NCI-H82 (cell line): ENCODE measurements around the gene EIF4ENIF1.
"Not testable (repeated sequence)": the region's sequence is repeated elsewhere in the genome, so short reads cannot be mapped to it uniquely, and the experiment has no call there.

Experiments
- DNase-seq: peaks from one replicate; lab custom pipeline; 2025; lab: John Stamatoyannopoulos, UW

EIF4ENIF1 gene

DNA sequence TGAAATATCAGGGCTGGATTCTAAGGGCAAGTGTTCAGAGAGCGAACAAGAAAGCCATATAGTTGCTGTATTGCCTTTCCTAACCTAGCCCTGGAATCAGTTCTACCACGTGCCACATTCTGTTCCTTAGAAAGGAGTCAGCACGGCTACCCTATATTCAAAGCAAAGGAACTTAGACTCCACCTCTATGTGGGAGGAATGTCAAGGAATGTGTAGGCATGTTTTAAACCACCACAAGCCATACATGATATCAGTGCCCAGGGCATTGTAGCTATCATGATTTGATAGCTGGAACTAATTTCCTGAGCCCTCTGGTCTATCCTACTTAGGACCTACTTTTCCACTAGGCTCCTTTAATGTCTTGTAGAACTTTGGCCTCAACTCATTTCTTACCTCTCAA is 2.5 kb upstream of the EIF4ENIF1 start:
- DNase-seq: no peak

DNA sequence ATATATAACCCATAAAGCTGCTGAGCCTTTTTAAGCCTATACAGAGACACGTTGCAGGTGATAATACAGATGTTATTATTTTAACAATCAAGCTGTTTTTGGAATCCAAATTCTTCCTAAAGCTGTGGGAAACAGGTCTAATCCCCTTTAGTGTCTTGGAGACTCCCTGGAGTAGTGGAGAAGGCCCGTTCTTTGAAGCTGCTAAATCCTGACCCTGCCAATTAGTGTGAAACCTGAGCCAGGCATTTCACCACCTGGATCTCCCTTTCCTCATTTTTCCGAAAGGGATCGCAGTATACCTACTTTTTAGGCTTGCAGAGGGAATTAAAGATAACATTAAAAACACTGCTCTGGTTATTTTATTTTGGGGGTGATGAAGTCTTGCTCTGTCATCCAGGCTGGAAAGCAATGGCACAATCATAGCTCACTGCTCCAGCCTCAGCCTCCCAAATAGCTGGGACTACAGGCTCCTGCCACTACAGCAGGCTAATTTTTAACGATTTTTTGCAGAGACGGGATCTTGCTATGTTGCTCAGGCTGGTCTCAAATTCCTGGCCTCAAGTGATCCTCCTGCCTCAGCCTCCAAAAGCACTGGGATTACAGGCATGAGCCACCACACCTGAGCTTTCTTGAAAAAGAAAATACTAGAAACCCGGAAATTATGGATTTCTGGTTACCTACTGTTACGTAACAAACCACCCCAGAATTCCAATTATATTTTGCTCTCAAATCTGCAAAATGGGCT is 1.7 kb upstream of the EIF4ENIF1 start:
- peak; percentile 59 for DNase-seq

- DNase-seq: peak; percentile 47
Observed at GRCh38 chr22:31490496-31490925, 869 bp upstream of the EIF4ENIF1 start.

DNA sequence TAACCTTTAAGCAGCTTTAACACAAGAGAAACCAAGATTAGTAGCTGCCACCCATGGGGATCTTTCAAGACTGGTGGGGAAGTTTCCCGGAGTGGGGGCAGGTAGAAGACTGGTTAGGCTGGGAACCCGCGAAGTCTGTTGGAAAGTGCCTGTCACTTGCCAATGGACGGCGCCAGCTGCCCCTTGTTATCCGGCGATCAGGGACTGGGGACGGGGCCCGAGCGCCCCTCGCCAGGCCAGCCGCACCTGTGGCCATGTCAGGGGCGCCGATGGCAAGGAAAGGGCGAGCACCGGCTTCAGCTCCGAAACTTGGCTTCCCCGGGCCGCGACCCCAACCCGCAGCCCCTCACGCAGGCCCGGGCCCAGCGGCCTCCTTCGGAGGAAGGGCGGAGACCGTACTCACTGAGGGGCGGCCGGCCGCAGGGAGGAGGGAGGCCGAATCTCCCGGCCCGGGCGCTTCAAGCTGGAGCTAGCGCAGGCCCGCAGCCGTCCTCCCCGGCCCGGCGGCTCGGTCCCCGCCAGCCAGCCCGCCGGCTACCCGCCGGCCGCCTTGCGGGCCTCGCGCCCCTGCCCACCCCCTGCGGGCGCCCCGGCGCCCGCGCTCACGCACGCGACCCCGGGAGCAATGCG is 539 bp downstream of the EIF4ENIF1 start:
- peak; percentile 40 for DNase-seq

- DNase-seq: no peak
Observed at GRCh38 chr22:31488346-31488883, 1.2 kb downstream of the EIF4ENIF1 start.

- DNase-seq: no peak
Observed at GRCh38 chr22:31486951-31487350, 2.7 kb downstream of the EIF4ENIF1 start.

DNA sequence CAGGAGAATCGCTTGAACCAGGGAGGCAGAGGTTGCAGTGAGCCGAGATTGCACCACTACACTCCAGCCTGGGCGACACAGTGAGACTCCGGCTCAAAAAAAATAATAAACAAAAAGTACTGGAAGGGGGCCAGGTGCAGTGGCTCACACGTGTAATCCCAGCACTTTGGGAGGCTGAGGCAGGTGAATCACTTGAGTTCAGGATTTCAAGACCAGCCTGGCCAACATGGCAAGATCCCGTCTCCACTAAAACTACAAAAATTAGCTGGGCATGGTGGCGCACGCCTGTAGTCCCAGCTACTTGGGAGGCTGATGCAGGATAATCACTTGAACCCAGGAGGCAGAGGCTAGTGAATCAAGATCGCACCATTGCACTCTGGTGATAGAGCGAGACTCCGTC is 3.3 kb downstream of the EIF4ENIF1 start:
- DNase-seq: not testable (repeated sequence)

GRCh38 chr22:31482470-31482869 is 7.2 kb downstream of the EIF4ENIF1 start:
- DNase-seq: not testable (repeated sequence)

DNA sequence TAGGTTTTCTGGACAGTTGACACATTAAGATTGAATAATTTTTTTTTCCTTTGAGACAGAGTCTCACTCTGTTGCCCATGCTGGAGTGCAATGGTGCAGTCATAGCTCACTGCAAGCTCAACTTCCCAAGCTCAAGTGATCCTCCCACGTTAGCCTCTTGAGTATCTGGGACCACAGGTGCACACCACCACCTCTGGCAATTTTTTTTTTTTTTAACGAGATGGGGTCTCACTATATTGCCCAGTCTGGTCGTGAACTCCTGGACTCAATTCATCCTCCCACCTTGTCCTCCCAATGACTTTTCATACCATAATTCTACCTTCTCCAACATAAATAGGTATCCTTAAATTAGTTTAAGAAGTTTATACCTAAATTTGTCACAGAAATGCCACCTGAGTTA is 8.5 kb downstream of the EIF4ENIF1 start:
- no peak for DNase-seq

- no peak for DNase-seq
Observed at GRCh38 chr22:31477329-31477728, 12.3 kb downstream of the EIF4ENIF1 start.

- DNase-seq: no peak
Observed at GRCh38 chr22:31475800-31476199, 13.8 kb downstream of the EIF4ENIF1 start.

GRCh38 chr22:31474743-31475142 is 14.9 kb downstream of the EIF4ENIF1 start:
- DNase-seq: no peak

DNA sequence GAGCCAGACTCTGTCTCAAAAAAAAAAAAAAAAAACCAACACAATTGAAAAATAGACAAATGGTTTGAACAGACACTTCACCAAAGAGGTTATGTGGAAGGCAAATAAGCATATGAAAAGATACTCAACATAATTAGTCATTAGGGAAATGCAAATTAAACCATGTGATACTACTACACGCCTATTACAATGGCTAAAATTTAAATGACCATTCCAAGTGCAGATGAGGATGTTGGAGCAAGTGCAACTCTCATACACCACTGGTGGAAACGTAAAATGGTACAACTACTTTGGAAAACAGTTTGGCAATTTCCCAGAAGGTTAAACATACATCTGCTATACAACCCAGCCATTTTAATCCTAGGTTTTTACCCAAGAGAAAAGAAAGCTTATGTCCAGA is 24.3 kb downstream of the EIF4ENIF1 start:
- DNase-seq: no peak

GRCh38 chr22:31461699-31462098 is 27.9 kb downstream of the EIF4ENIF1 start:
- DNase-seq: no peak

DNA sequence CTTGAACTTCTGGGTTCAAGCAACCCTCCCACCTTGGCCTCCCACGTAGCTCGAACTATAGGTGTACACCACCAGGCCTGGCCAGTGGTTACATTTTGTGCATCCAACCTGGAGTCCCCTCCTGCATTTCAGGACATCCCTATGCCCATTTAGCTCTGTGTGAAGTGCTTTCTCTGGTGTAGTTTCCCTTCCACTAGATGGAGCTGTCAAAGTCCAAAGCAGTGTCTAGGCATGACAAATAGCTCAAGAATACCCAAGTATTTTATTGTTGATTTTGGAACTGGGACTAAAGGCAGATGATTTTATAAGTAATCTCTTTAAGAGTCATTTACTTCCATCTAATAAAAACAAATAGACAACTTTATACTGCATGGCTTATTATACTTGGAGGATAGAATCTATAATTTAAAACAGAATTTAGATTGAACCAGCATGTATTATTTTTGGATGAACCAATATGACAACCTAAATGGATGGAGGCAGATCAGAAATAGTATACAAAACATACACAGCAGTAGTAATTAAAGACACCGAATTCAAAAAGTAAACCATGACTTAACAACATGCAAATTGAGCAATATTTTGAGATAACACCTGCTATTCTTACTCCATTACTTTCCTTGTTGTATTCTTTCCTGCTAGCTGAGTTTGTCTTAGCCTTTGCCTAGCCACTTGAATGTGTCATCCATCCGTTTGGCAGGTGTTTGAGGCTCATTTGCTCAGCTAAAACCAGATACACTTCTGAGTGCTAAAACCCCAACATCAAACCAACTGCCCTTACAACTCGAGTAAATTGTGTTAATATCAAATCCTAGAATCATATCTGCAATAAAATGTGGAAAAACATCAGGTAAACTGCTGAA is 37.7 kb downstream of the EIF4ENIF1 start:
- DNase-seq: peak; percentile 42

DNA sequence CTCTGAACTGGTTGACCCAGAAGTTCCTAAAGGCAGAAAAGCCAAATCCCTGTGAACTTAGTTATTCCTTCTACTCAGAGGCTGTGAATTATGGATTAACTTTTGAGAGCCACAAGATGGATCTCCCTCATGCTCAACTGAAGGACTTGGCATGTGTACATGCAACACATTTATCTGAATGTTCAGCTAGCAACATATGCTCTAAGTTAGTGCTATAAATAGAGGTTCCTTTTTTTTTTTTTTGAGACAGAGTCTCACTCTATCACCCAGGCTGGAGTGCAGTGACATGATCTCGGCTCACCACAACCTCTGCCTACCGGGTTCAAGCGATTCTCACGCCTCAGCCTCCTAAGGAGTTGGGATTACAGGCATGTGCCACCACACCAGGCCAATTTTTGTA is 40.1 kb downstream of the EIF4ENIF1 start:
- DNase-seq: no peak

- DNase-seq: no peak
Observed at GRCh38 chr22:31448382-31448781, 41.3 kb downstream of the EIF4ENIF1 start.

- DNase-seq: no peak
Observed at GRCh38 chr22:31447337-31447736, 42.3 kb downstream of the EIF4ENIF1 start.

DNA sequence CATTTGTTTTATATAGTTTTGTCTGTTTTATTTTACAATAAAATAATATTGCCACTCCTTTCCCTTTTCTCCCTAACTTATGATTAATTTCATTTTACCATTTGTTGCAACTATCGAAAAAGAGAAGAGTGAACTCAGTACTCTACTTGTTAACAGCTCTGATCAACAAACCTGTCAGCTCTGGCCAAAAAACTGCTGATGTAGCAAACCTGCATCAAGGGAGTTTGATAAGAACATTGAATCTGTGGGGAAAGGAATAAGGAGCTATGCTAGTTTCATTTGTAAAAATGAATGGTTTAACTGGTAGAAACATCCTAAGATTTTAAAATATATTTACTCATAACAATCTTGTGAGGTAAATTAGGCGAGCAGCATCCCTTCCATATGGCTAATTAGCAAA is 42.9 kb downstream of the EIF4ENIF1 start:
- no peak for DNase-seq

- no peak for DNase-seq
Observed at GRCh38 chr22:31446208-31446607, 43.4 kb downstream of the EIF4ENIF1 start.

GRCh38 chr22:31445642-31446041 is 44.0 kb downstream of the EIF4ENIF1 start:
- DNase-seq: no peak

DNA sequence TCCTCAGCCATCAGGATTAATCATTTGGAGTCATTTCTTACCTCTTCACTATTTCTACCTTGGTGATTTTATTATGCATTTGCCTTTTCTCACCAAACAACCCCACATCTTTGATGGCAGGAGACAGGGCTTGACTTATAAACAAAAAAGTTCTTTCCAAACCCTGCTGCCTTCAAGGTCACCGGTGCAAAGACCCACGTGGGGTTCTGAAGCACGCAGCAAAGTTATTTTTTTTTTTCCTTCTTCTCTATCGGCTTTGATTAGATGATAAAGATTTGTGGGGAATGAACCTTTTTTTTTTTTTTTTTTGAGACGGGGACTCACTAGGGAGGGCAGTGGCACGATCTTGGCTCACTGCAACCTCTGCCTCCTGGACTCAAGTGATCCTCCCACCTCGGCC is 46.1 kb downstream of the EIF4ENIF1 start:
- no peak for DNase-seq
